A549 (cell line): ENCODE results near the gene GRIK4.

Source experiments
- CBX2 ChIP-seq: fragments of 200-600 bp; sonication (generic); IDR thresholded peaks from 2 replicates; pipeline ENCODE4 v1.6.1; 2016; ENCODE audit warnings: low read depth, mild to moderate bottlenecking, borderline replicate concordance
- CHD2 ChIP-seq: fragments of 150-350 bp; IDR thresholded peaks from 2 replicates; pipeline ENCODE4 v1.6.1; 2014; ENCODE audit warnings: low read length; ENCODE audit not compliant: partially characterized antibody
- EP300 ChIP-seq, 2 experiments: fragments of >200 bp; sonication (Bioruptor Twin); formaldehyde crosslinking; IDR thresholded peaks; 2 replicates in 1 of 2; 3 replicates in 1 of 2; pipeline ENCODE4 v1.6.1; 2016 to 2017
- FOXS1 ChIP-seq: fragments of 250-450 bp; sonication (Bioruptor Pico); IDR thresholded peaks from 2 replicates; pipeline ENCODE4 v1.5.0; 2020; ENCODE audit warnings: mild to moderate bottlenecking, moderate library complexity
- MYC ChIP-seq: IDR thresholded peaks from 2 replicates; pipeline ENCODE4 v1.6.1; 2012; ENCODE audit warnings: mild to moderate bottlenecking, inconsistent platforms, low read length, improper control_type of control experiment, borderline replicate concordance
- NR3C1 ChIP-seq: fragments of >200 bp; sonication (Bioruptor Twin); formaldehyde crosslinking; IDR thresholded peaks from 3 replicates; pipeline ENCODE4 v1.6.1; 2017
- PBX3 ChIP-seq: IDR thresholded peaks from 2 replicates; pipeline ENCODE4 v1.6.1; 2012
- POLR2A ChIP-seq: IDR thresholded peaks from 2 replicates; pipeline ENCODE4 v1.6.1; 2012; ENCODE audit warnings: mild to moderate bottlenecking, low read length
- TF ChIP-seq, protein P1 (sequence below): fragments of >200 bp; sonication (Bioruptor Twin); formaldehyde crosslinking; IDR thresholded peaks from 3 replicates; pipeline ENCODE4 v1.5.1; 2016
- TF ChIP-seq, protein P2 (sequence below): IDR thresholded peaks from 2 replicates; pipeline ENCODE4 v1.6.1; 2012

DNA sequence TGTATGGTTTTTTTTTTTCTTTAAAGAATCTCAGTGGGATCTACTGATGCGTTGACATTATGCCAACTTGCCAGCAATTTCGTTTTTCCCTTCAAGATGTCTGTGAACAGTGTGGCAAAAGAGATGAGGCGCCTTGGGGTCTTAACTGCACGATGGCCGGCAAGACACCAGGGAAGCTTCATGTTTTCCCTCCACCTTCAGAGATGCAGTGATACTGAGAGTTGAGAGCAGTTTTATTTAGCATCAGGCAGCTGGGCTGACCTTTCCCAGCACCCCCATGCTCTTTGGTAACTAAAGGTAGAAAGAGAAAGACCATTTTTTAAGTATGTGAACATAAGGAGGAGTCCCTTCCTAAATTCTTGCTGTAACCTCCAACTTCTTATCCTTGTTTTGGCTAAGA lies 11.7 kb upstream of the GRIK4 start:
- TF ChIP-seq POLR2A (no peak), NR3C1 (no peak), FOXS1 (CRISPR knock-in tag) (no peak), EP300 (IDR thresholded peaks at IDR 0.05) (no peak), CHD2 (no peak), CBX2 (no peak), MYC (no peak), PBX3 (no peak)
- TF ChIP-seq, protein P1, sequence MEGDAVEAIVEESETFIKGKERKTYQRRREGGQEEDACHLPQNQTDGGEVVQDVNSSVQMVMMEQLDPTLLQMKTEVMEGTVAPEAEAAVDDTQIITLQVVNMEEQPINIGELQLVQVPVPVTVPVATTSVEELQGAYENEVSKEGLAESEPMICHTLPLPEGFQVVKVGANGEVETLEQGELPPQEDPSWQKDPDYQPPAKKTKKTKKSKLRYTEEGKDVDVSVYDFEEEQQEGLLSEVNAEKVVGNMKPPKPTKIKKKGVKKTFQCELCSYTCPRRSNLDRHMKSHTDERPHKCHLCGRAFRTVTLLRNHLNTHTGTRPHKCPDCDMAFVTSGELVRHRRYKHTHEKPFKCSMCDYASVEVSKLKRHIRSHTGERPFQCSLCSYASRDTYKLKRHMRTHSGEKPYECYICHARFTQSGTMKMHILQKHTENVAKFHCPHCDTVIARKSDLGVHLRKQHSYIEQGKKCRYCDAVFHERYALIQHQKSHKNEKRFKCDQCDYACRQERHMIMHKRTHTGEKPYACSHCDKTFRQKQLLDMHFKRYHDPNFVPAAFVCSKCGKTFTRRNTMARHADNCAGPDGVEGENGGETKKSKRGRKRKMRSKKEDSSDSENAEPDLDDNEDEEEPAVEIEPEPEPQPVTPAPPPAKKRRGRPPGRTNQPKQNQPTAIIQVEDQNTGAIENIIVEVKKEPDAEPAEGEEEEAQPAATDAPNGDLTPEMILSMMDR, result no peak
- TF ChIP-seq, protein P2, sequence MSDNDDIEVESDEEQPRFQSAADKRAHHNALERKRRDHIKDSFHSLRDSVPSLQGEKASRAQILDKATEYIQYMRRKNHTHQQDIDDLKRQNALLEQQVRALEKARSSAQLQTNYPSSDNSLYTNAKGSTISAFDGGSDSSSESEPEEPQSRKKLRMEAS, result no peak
